LNCaP clone FGC (cell line): ENCODE data around the gene SLC8B1.

ENCODE experiments used
- DNase-seq: peaks from one replicate; pipeline ENCODE4 v3.0.0-alpha.2; 2011; ENCODE audit warnings: low read depth
- H3K4me3 ChIP-seq: 2 replicates; pipeline ENCODE4 v1.5.1; 2011; ENCODE audit warnings: mild to moderate bottlenecking, low read depth, low read length, control low read depth
- CTCF ChIP-seq: IDR thresholded peaks from 2 replicates; pipeline ENCODE4 v1.5.1; 2012; ENCODE audit warnings: mild to moderate bottlenecking; ENCODE audit not compliant: control insufficient read depth, insufficient read depth; ENCODE audit errors: extremely low read depth

SLC8B1 gene

DNA sequence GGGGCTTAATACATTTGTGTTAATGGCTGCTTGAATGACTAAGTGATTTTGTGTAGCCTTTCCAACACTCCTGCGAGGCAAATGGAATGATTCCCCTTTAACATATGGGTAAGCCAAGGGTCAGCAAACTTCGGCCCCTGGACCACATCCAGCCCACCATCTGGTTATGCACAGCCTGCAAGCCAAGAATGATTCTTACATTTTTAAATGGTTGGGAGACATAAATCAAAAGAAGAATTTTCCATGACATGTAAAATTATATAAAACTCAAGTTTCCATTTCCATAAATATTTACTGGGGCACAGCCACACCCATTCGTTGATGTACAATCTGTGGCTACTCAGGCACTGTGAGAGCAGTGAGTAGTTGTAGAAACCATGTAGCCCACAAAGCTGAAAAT, 9.0 kb downstream of the SLC8B1 start:
- DNase-seq = no peak
- TF ChIP-seq CTCF = no peak

DNA sequence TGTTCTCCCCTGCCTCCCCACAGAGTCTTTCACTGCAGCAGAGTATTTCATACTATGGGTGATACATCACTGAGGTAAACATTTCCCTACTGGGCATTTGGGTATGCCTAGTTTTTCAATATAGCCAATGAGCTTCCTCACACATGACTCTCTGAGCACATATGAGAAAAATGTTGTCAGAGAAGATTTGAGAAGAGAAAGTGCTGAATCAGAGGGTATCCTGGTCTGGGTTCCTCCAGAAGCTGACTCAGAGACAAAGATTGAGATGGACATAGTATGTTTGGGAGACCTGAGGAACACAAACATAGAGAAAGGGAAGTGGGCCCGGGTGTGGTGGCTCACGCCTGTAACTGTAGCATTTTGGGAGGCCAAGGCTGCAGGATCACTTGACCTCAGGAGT, 12.6 kb downstream of the SLC8B1 start:
- no peak for DNase-seq
- TF ChIP-seq CTCF = no peak
- no peak overlapping the region for H3K4me3 ChIP-seq

More for the DNA sequence above, 9.0 kb downstream of the SLC8B1 start:
- no peak overlapping the region for H3K4me3 ChIP-seq

GRCh38 chr12:113320401-113320800, 14.5 kb downstream of the SLC8B1 start:
- no peak for DNase-seq
- no peak for TF ChIP-seq CTCF
- no peak overlapping the region for H3K4me3 ChIP-seq

GRCh38 chr12:113318900-113319628, 15.8 kb downstream of the SLC8B1 start:
- no peak overlapping the region for H3K4me3 ChIP-seq
- TF ChIP-seq CTCF = no peak
- no peak for DNase-seq

DNA sequence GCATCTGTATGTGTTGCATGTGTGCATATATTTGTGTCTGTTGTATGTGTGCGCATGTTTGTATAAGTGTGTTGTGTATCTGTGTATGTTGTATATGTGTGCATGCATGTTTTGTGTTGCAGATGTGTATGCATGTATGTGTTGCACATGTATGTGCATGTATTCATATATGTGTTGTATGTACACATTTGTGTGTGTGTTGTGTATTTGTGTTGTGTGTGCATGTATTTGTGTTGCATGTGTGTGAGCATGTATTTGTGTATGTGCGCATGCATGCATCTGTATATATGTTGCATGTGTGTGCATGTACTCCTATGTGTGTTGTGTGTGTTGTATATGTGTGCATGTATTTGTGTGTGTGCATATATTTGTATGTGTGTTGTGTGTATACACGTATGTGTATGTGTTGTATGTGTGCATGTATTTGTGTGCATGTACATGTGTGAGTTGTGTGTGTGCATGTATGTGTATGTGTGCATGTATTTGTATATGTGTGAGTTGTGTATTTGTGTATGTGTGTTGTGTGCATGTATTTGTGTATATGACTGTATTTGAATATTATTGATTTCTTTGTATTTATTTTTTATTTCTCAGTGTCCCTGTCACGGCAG, 16.8 kb downstream of the SLC8B1 start:
- H3K4me3 ChIP-seq = no peak overlapping the region
- no peak for DNase-seq
- no peak for TF ChIP-seq CTCF

GRCh38 chr12:113317122-113317521, 17.8 kb downstream of the SLC8B1 start:
- TF ChIP-seq CTCF = no peak
- H3K4me3 ChIP-seq = no peak overlapping the region
- no peak for DNase-seq
